Measurements from ENCODE around the gene IRGQ. TPM values are rescaled to one million over a fixed set of nuclear protein-coding genes. Genes with fewer than 3 reads are reported as not detected.

IRGQ gene
- total RNA-seq, 1 experiment from 2014 or later, result 34.2 TPM

DNA sequence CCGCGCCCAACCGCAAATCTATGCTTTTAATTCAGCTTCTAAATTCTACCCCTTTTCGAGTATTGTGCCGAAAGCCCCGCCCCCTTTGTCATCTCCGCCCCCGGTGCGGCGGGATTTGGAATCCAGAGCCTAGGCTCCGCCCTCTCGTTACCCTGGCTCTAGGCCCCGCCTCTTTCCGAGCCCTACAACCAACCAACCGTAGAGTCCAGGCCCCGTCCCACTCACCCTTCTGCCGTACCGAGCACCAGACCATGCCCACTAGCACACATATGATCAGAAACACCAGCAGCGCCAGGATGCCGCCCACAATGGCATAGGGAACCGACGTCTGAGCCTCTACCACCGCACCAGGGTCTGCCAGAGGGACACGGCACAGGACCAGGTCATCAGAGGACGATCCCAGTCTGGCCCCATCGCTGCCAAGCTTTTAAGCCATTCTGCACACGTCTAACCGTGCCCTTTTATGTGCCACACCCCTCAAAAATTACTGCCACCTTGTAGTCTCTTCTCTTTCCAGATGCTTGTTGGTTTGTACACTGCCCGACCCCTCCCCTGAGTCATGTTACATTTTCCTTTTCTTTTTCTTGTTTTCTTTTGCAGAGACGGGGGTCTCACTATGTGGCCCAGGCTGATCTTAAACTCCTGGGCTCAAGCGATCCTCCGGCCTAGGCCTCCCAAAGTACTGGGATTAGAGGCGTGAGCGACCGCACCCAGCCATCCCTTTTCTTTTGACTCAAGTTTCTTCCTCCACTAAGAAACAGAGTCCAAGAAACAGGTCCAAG lies 28.1 kb upstream of the IRGQ start:
- Mint-ChIP-seq H3K27me3 (ENCODE audit: unreplicated experiment) (no peaks in the 10 kb centered on the region), H3K27ac (ENCODE audit: unreplicated experiment) (no peak overlapping the region), H3K9me3 (ENCODE audit: low read depth, unreplicated experiment) (no peaks in the 10 kb centered on the region), H3K4me3 (ENCODE audit: low read depth, unreplicated experiment) (no peak overlapping the region), H3K4me1 (ENCODE audit: low read depth, unreplicated experiment) (peaks cover 13% of the 10 kb centered on the region), H3K36me3 (ENCODE audit: insufficient read depth, unreplicated experiment) (peaks cover 29% of the 10 kb centered on the region)
- CTCF ChIA-PET, result interaction anchor here (0.6 kb wide), 1 partner anchor 1118 kb away, joined by 3 read pairs; no protein-coding TSS in a partner anchor
- no peak for TF ChIP-seq CTCF (IDR thresholded peaks at IDR 0.05; ENCODE audit: unreplicated experiment)
- BruUV-seq (replicated peaks), result no TSS peak
- intact Hi-C loops (cut with micrococcal nuclease; ENCODE audit: unreplicated experiment), result no loop called here
- no peak for DNase-seq

GRCh38 chr19:43622956-43623355 lies 27.0 kb upstream of the IRGQ start:
- no TSS peak for BruUV-seq (replicated peaks)
- Mint-ChIP-seq H3K4me3 (ENCODE audit: low read depth, unreplicated experiment) (no peak overlapping the region), H3K27me3 (ENCODE audit: unreplicated experiment) (no peaks in the 10 kb centered on the region), H3K4me1 (ENCODE audit: low read depth, unreplicated experiment) (peaks cover 13% of the 10 kb centered on the region), H3K9me3 (ENCODE audit: low read depth, unreplicated experiment) (no peaks in the 10 kb centered on the region), H3K27ac (ENCODE audit: unreplicated experiment) (no peak overlapping the region), H3K36me3 (ENCODE audit: insufficient read depth, unreplicated experiment) (peaks cover 35% of the 10 kb centered on the region)
- no peak for DNase-seq
- CTCF ChIA-PET, result interaction anchor here (0.6 kb wide), 2 partner anchors 32 to 88 kb away, joined by 3 to 12 read pairs; no protein-coding TSS in a partner anchor
- no peak for TF ChIP-seq CTCF (IDR thresholded peaks at IDR 0.05; ENCODE audit: unreplicated experiment)
- intact Hi-C loops (cut with micrococcal nuclease; ENCODE audit: unreplicated experiment), result no loop called here

GRCh38 chr19:43622070-43622469 lies 26.1 kb upstream of the IRGQ start:
- no peak overlapping the region for H3K27ac Mint-ChIP-seq (ENCODE audit: unreplicated experiment)
- peaks cover 35% of the 10 kb centered on the region for H3K36me3 Mint-ChIP-seq (ENCODE audit: insufficient read depth, unreplicated experiment)
- no peaks in the 10 kb centered on the region for H3K9me3 Mint-ChIP-seq (ENCODE audit: low read depth, unreplicated experiment)
- H3K4me3 Mint-ChIP-seq (ENCODE audit: low read depth, unreplicated experiment), result no peak overlapping the region
- CTCF ChIA-PET, result interaction anchor here (0.6 kb wide), 1 partner anchor 87 kb away, joined by 12 read pairs; no protein-coding TSS in a partner anchor
- H3K4me1 Mint-ChIP-seq (ENCODE audit: low read depth, unreplicated experiment), result peaks cover 13% of the 10 kb centered on the region
- no peak for TF ChIP-seq CTCF (IDR thresholded peaks at IDR 0.05; ENCODE audit: unreplicated experiment)
- BruUV-seq (replicated peaks), result no TSS peak
- intact Hi-C loops (cut with micrococcal nuclease; ENCODE audit: unreplicated experiment), result no loop called here
- H3K27me3 Mint-ChIP-seq (ENCODE audit: unreplicated experiment), result no peaks in the 10 kb centered on the region
- no peak for DNase-seq

GRCh38 chr19:43620061-43621001 lies 24.4 kb upstream of the IRGQ start:
- Mint-ChIP-seq H3K36me3 (ENCODE audit: insufficient read depth, unreplicated experiment) (peaks cover 30% of the 10 kb centered on the region), H3K4me3 (ENCODE audit: low read depth, unreplicated experiment) (peak overlapping the region; percentile 94), H3K9me3 (ENCODE audit: low read depth, unreplicated experiment) (no peaks in the 10 kb centered on the region), H3K4me1 (ENCODE audit: low read depth, unreplicated experiment) (peaks cover 13% of the 10 kb centered on the region), H3K27me3 (ENCODE audit: unreplicated experiment) (no peaks in the 10 kb centered on the region), H3K27ac (ENCODE audit: unreplicated experiment) (peak overlapping the region; percentile 84)
- DNase-seq, result no peak
- CTCF ChIA-PET, result interaction anchor here (0.5 to 0.9 kb wide), 3 partner anchors 31 to 103 kb away, joined by 3 to 4 read pairs (median 3); no protein-coding TSS in a partner anchor
- TF ChIP-seq CTCF (IDR thresholded peaks at IDR 0.05; ENCODE audit: unreplicated experiment), result no peak
- intact Hi-C loops (cut with micrococcal nuclease; ENCODE audit: unreplicated experiment), result no loop called here
- BruUV-seq (replicated peaks), result no TSS peak
